ENCODE measurements around the gene SLC9B2. TPM values are rescaled to one million over a fixed set of nuclear protein-coding genes. Genes with fewer than 3 reads are reported as not detected.

SLC9B2 gene, protein sequence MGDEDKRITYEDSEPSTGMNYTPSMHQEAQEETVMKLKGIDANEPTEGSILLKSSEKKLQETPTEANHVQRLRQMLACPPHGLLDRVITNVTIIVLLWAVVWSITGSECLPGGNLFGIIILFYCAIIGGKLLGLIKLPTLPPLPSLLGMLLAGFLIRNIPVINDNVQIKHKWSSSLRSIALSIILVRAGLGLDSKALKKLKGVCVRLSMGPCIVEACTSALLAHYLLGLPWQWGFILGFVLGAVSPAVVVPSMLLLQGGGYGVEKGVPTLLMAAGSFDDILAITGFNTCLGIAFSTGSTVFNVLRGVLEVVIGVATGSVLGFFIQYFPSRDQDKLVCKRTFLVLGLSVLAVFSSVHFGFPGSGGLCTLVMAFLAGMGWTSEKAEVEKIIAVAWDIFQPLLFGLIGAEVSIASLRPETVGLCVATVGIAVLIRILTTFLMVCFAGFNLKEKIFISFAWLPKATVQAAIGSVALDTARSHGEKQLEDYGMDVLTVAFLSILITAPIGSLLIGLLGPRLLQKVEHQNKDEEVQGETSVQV
- total RNA-seq: 14.2 and 22.6 TPM in 2 replicates

GRCh38 chr4:103076747-103077347, at the start of gene SLC9B2:
Gene SLC9B2, minus strand, starts transcription at chr4:103076761. Its CDS starts 9,211 bp downstream, at chr4:103067550.

GRCh38 chr4:103099691-103100392, 23.3 kb upstream of the SLC9B2 start, which contains the start of gene BDH2:
Gene BDH2, minus strand, starts transcription at chr4:103099834. Its CDS starts 3,580 bp downstream, at chr4:103096254.

DNA sequence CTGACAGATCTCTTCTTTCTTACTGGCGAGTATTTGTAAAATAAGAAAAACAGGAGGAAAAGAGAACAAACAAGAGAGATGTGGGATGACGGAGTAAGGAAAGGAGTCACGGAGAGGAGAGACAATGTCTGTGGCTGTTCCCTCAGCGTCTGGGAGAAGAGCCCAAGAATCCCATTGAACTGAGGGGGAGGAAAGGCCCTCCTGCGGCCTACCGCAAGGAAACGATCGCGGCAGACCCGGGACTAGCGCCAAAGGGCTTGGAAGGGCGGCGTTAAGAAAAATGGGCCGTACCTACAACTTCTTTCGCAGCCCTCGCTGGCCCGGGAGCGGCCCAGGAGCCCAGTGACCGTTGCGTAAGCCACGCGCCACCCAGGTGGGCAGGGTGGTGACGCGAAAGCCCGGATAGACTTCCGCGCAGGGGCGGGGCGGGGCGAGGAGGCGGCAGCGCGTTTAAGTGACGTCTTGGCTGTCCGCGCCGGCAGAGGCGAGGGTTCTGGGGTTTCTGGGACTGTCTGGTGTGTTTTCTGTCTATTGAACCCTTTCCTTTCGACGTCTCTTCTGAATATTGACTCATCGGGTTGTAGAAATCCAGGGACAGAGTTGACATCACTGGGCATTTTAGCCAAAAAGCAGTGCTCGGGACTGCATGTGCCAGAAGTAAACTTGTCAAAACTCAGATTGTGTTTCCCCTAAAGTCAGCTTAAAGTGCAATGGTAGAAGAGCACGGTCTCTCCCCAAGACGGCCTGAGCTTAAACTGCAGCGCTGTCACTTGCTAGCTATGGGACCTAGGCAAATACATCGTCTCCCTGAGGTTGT, 57.0 kb downstream of the SLC9B2 start, which contains the start of gene SLC9B1:
Gene SLC9B1, minus strand, starts transcription at position 398 of the 817 bp plus-strand sequence. CDS start 27,994 bp downstream, outside the sequence.

Other genes with a start within 250 kb of the SLC9B2 start
- gene UBE2D3, start 249.2 kb downstream of the SLC9B2 start, total RNA-seq: 214 and 244 TPM in 2 replicates
- gene CISD2, start 207.8 kb downstream of the SLC9B2 start, total RNA-seq: 24.3 and 41.9 TPM in 2 replicates
- 0.19 and 0.81 TPM in 2 replicates for gene SLC9B1, start 57.1 kb downstream of the SLC9B2 start, total RNA-seq
- gene BDH2, start 23.1 kb upstream of the SLC9B2 start, total RNA-seq: 22.8 and 27.6 TPM in 2 replicates
- gene CENPE, start 121.6 kb upstream of the SLC9B2 start, total RNA-seq: 12.3 and 15.2 TPM in 2 replicates